GM18870 (cell line): ENCODE measurements around the gene KIF1B.
"Not testable (repeated sequence)": the region's sequence is repeated elsewhere in the genome, so short reads cannot be mapped to it uniquely, and the experiment has no call there.

Experiments used
- ATAC-seq: cut with Tn5 transposase; IDR thresholded peaks from one replicate; pipeline ENCODE4 v1.9.1; 2021; ENCODE audit warnings: moderate library complexity; ENCODE audit not compliant: unreplicated experiment

Gene KIF1B

DNA sequence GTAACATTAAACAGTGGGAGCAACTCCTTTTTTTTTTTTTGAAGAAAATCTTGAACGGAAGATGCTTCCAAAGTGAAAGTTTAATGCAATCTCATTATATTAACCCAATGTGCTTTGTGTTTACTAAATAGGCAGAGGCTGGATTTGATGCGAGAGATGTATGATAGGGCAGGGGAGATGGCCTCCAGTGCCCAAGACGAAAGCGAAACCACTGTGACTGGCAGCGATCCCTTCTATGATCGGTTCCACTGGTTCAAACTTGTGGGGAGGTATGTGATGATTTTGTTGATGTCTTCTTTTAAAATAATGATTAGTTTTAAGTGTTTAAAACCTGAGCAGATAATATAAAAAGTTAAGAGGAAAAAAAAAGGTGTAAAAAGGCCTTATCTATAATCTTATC is 114.3 kb downstream of the KIF1B start:
- no peak for ATAC-seq

- no peak for ATAC-seq
Measured at GRCh38 chr1:10325521-10325920, 115.2 kb downstream of the KIF1B start.

GRCh38 chr1:10326251-10326650 is 115.9 kb downstream of the KIF1B start:
- no peak for ATAC-seq

DNA sequence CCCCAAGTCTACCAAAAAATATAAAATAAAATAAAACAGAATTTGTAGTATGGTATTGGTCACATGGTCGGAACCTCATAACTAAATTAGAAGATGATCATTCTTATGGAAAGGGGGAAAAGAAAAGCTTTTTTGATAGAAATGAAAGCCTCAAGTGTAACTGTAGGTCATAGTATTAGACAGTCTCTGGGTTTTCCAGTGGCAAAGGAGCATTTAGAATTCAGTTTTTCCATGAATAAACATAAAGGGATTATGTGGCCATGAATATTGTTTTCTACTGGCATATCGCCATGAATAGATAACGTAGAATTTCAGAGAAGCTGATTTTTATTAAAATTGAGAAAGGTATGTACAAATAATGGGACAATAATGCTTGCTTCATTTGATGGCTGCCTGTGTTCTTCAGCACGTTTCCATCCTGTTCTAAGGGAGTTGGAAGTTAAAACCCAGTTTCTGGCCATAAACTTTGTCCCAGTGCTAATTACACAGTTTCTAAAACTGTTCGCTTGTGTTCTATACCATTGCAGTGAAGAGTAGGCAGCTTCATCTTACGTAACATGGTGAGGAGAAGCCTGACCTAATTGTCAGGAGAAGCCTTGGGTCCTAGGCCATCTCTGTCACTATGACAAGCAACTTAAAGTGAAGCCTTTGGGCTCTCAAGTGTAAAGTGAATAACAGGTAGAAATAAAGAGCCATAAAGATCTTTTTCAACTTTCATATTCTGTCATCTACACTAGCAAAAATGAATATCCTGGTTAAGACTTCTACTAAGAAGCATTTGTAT is 118.0 kb downstream of the KIF1B start:
- ATAC-seq = no peak

DNA sequence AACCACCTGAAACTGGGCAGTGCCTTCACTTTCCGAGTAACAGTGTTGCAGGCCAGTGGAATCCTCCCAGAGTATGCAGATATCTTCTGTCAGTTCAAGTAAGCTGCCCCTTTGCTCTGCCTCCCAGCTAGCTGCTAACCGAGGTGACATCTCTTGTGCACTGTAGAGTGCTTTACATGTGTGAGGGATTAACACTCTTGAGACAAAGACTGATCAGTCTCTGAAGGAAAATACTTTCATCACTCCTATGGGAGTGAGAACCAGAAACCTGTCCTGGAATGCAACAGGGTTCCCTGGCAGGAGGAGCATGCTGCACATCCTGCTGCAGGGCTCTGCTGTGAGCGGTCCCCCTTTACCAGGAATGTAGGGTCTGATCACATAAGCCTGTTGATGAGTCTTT is 127.1 kb downstream of the KIF1B start:
- ATAC-seq = no peak

DNA sequence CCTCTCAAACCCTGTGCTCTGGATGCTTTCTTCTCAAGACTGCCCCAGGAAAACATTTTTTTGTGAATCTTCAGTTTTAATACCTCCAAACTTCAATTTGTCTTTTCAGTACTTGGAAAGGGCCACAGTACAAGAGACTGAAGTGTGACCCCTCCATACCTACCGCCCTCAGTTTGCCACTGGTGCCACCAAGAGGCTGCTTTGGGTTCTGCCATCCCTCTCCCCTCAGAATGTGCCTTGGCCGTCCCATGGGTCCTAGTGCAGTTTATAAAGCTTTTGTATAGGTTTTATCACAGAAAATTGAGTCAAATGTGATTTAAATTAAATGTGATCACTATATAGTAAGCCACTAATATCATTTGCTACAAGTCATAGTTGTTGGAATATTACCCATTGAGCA is 127.7 kb downstream of the KIF1B start:
- ATAC-seq = no peak

- no peak for ATAC-seq
Measured at GRCh38 chr1:10338611-10339010, 128.2 kb downstream of the KIF1B start.

- ATAC-seq = no peak
Measured at GRCh38 chr1:10339036-10339567, 128.7 kb downstream of the KIF1B start.

- ATAC-seq = no peak
Measured at GRCh38 chr1:10339815-10340214, 129.4 kb downstream of the KIF1B start.

- ATAC-seq = no peak
Measured at GRCh38 chr1:10340930-10341590, 130.7 kb downstream of the KIF1B start.

GRCh38 chr1:10347109-10347508 is 136.7 kb downstream of the KIF1B start:
- no peak for ATAC-seq

DNA sequence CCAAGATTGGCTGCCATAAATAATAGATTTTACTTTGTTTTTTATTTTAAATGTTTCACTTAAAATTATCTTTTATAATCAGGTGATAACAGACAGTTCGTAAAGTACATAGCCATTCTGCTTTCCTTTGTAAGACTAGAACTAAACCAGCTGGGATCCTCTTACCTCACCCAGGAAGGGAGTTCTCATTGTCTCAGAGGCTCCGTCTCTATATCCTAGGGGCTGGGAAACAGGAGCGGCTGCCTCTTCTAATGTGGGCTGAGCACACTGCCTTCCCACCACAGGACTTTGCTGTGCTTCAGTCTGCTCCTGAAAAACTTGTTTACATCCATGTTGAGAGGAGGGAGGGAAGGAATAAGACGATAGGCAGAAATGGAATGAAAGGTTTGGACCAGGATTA is 142.9 kb downstream of the KIF1B start:
- ATAC-seq = no peak

DNA sequence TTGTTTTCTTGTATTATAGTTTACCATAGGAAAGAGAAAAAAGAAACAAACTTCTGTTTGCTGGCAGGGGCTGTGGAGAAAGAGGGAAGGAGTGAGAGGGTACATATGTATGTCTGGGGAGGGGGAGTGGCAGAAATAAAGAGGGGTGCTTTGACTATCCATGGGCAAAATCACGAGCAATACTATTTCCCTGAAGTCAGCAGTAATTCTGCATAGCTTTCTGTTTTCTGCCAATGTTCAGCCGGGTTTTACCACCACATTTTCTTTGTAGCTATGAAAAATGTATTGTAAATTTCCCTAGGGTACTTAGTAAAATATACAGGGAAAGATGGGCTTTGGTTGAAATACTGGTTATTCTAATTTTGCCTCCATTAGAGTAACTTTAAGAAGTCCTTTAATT is 143.3 kb downstream of the KIF1B start:
- ATAC-seq = no peak

DNA sequence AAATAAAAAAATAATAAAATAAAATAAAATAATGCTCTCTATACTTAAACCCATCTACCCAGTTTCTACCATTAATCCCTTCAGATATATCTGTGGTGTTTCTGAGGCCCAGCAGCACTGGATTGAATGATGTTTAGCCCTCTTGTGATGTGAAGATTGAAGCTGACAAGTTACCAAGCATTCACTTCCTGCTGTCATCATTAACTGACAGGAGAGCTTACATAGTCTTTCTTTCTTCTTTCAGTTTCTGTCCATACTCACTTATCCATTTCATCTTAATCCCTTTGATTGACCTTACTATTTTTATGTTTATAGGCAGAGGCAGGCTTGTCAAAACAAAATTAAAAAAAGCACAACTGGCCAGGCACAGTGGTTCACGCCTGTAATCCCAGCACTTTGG is 149.7 kb downstream of the KIF1B start:
- no peak for ATAC-seq

DNA sequence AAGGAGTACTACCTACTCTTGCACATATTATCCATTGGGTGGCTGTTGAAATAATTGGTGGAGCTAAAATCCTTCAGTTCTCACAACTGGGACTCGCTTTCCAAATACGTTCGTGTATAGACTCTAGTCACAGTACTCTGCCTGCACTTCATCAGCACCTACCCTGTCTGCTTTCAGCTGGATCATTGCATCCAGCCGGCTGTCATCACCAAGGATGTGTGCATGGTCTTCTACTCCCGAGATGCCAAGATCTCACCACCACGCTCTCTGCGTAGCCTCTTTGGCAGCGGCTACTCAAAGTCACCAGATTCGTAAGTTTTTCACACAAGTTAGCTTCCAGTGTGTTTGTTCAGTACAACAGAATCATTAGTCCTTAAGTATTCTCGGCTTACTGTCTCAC is 151.1 kb downstream of the KIF1B start:
- no peak for ATAC-seq

DNA sequence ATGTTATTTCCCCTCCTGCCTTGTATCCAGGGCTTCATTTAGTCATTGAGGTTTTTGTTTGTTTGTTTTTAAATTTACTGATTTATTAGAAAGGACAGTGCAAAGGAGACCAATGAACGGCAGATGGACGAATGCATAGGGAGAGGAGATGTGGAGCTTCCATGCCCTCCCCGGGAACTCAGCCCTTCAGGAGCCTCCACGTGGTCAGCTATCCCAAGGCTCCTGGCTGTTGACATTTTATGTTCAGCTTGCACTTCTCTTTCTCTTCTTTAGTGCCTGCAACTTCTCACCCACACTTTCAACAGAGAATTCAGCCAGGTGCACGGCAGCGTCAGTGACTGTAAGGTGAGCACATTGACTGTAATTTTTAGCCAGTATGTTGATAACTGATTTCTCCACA is 157.8 kb downstream of the KIF1B start:
- ATAC-seq = no peak

DNA sequence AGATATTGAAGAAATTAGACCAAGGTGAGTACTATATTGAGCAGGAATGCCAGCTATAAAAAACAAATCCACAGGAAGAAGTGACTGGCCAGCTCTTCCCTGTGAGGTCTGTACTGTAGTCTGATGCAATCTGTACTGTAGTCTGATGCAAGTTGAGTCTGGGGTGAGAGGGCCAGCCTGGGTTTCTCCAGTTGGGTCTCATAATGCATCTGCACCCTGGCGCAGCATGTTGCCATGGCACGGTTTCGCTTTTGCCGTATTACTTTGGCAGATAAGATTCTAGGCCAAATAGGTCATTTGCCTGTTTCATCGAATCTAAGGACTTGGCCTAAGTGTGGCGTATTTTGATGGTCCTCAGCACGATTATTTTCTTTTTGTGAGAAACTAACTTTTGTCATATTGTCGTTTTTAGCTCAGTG is 164.1 kb downstream of the KIF1B start:
- ATAC-seq = no peak

GRCh38 chr1:10377365-10378029 is 167.1 kb downstream of the KIF1B start:
- ATAC-seq = not testable (repeated sequence)

DNA sequence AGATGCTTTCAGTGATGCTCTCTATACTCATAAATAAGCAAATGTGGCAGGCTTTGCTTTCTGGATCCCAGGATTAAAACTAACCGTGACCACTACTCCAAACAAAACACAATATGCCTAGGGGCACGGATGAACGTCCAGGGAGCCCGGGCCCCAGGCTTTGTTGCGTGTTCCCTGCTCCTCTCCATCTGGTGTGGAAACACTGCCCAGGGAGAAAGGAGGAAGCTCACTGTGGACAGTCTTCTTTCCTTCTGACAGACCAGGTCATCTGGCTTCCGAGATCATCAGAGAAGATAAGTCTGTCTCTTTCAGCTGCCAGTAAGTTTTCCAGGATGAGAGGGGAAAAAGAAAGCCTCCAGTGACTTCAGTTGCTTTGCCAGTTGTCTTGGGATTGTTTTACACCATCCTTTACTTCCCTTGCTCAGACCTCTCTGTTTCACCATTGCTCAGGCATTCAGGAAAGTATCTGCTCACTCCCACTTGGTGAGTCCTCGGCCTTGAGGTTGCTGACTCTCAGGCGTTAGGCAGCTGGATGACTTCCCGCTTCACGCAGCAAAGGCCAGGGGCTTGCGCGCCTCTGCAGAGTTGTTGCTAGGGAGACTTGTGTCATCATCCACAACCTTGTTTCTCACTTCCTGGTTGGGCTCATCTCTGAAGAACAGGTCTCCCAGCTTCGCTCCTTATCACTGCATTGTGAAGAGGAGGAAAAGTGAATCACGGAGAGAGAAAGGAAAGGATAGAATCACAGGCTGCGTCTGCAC is 167.9 kb downstream of the KIF1B start:
- no peak for ATAC-seq

DNA sequence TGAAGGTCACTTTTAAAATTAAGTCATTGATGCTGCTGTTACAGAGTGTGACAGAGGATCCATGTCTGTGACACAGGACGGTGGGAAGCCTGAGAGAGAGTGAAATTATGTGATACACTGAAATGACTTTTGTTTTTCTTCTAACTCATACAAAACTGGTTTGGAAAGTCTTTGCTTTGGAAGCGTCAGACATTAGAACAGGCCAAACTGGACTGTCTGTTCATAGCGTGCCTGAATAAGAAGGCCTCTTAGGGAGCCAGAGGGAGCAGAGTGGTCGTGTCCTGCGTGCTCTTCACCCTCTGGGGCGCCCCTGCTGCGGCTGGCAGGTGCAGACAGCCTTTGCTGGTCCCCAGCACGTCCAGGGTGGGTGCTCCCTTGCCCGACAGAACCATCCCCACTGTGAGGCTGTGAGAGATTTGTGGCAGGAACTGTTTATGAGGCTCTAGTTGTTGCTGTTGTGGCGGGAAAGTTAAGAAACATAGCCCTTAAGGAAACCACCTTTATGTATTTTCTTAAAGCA is 168.8 kb downstream of the KIF1B start:
- no peak for ATAC-seq

DNA sequence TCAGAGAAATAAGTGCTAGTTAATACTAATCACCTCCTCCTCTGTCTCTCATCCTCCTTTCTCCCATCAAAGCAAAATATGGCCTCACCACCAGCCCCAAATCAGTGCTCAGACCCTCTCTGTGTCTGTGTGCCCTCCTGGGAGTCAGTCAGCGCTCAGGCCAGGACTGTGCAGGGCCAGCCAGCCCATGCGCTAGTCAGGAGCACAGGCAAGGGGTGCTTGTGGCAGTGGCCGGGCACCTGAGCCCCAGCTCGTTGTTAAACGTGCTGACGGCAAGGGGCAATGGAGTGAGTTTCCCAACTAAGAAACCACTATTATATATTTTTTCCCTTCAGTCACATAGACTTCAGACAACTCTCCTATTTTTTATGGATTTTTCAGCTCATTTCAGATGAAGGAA is 169.3 kb downstream of the KIF1B start:
- ATAC-seq = no peak
